Activated CD4-positive, CD25-positive, alpha-beta regulatory T cell treated with anti-CD3 and anti-CD28 coated beads, Interleukin-2, amount 50 U/mL, for 72 hours (primary cell): ENCODE data around the gene GAMT.
"Not testable (repeated sequence)": the region's sequence is repeated elsewhere in the genome, so short reads cannot be mapped to it uniquely, and the experiment has no call there.

Experiments used
- DNase-seq: peaks from one replicate; pipeline ENCODE4 v3.0.0; 2021

Gene GAMT

DNA sequence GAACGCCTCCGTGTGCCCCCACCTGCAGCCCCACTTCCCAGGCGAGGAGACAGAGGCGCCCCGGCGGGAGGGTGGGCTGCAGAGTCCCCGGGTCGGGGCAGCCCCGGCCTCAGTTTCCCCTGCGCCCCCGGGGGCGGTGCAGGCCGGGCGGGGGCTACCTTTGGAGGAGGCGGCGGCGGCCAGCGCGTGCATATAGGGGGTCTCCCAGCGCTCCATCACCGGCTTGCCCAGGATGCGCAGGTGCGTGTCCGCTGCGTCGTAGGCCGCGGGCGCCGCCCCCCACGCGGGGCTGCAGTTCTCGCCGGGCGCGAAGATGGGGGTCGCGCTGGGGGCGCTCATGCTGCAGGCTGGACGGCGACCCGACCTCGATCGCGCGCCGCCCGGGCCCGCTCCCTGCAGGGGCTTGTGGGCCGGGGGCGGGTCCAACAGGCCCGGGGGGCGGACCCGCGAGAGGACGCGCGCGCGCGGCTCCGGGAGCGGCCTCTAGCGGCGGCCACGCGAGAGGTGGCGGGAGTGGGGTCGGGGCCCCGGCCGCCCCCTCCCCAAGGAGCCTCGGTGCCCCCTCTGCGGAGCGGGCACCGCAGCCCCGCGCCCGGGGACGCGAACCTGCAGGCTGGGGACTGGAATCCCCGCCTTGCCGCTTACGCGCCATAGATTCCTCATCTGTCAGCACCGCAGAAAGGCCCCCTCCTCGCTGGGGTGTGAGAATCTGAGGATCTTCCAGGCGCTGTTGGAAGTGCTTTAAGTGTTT lies at the start of gene GAMT:
Gene GAMT, minus strand, starts transcription at position 405 of the 751 bp plus-strand sequence. Its CDS starts 66 bp downstream, at position 339.
- DNase-seq, result peak; percentile 53

DNA sequence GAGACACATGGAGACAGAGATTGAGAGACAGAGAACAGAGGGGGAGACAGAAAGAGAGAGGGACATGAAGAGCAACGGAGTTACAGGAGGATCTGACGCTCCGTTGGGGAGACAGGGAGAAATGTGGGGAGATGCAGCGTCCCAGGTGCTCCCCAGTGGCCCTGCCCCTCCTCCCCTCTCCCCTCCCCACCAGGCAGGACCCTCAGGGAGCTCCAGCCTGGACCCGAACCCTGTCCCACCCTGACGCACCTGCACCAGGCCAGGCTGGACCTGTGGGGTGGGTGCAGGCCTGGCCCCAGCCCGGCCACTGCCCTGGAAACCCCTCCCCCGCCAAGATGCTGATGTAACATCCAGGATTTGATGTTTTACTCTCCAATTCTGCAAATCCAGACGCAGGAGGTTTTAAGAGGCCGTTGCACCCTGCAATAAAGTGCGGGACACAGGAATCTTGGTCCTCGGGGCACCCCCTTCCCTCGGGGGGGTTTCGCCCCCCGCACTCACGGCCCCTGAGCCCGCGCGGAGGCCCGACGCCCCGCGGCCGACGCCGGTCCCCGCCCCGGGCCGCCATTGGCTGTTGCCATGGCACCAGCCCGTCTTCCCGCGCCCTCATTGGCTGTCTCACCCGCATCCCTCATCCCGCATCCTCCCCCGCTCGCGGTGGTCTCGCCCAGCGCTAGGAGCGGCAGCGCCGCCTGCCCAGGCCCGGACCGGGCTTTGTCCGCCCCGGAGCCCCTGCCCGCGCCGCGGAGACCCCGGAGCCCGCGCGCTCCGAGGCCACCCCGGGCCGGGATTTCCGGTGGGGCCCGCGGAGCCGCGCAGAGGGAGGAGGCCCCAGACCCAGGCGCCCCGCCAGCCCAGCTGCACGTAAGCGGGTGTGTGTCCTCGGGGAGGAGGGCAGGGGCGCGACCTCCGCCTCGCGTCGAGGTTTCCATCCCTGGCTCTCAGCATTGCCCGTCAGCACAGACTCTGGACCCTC lies 48.4 kb upstream of the GAMT start, which contains the start of gene APC2:
Gene APC2, plus strand, starts transcription at position 655 of the 976 bp plus-strand sequence. CDS start 2,881 bp downstream, outside the sequence.
- DNase-seq, result no peak

DNA sequence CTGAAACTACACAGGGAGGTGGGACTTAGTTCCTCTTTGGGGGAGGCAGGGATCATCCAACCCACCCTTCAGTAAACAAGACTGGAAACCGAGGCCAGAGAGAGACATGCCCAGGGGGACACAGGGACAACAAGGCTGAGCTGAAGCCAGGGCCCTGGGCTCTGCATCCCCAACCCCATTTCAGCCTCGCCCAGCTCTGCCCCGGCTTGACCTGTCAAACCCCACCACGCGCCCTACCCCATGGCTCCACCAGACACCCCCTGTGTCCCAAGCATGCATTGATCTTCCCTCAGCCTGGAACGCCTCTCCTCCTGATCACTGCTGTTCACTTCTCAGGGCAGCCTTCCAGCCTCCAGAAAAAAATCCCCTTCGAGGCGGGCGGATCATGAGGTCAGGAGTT lies 46.6 kb upstream of the GAMT start:
- no peak for DNase-seq

DNA sequence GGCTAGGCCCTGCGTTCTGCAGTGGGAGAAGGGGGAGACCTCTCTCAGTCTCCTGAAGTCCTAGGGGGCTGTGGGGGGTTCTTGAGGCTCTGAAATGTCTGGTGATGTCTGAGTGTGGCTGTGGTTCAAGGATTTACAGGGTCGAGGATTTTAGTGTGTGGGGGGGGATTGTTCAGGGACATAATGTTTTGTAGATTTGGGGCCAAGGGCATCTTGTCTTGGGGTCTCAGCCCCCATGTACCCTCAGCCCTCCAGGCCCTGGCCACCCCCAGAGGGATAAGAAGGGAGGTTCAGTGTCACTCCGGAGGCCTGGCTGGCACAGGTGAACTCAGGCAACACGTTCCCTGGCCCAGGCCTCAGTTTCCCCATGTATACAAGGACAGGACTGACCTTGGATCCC lies 46.2 kb upstream of the GAMT start:
- DNase-seq, result no peak

DNA sequence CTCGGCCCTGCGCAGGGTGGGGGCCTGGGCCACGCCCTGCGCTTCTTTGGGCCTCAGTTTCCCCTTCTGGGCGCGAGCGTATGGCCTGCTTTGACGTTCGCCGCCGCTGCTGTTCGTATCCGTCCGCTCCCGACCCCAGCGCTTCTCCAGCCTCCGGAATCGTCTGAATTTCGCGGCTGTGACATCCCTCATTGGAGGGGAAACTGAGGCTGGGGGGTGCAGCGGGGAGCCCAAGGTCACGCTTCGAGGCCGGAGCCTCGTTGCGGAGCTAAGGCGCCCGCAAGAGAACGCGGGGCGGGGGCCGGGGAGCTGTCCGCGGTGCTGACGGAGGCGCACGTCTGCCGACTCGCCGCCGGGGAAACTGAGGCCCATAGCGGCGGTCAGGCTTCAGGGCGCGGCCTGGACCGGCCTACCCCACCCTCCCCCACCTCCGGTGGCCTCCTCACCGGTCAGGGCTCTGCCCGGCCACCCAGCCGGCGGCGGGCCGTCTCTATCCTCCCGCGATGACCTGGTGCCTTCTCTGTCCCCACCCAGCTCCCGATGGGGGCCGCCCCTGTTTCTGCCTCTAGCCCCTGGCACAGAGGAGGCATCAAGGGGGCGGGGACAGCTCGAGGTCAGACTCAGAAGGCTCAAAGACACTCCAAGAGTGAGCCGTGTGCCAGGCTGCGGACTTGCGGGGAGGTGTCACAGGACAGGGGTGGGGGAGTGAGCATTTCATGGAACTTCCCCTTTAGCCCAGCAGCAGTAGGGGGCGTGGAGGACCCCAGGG lies 45.6 kb upstream of the GAMT start:
- peak; percentile 52 for DNase-seq

DNA sequence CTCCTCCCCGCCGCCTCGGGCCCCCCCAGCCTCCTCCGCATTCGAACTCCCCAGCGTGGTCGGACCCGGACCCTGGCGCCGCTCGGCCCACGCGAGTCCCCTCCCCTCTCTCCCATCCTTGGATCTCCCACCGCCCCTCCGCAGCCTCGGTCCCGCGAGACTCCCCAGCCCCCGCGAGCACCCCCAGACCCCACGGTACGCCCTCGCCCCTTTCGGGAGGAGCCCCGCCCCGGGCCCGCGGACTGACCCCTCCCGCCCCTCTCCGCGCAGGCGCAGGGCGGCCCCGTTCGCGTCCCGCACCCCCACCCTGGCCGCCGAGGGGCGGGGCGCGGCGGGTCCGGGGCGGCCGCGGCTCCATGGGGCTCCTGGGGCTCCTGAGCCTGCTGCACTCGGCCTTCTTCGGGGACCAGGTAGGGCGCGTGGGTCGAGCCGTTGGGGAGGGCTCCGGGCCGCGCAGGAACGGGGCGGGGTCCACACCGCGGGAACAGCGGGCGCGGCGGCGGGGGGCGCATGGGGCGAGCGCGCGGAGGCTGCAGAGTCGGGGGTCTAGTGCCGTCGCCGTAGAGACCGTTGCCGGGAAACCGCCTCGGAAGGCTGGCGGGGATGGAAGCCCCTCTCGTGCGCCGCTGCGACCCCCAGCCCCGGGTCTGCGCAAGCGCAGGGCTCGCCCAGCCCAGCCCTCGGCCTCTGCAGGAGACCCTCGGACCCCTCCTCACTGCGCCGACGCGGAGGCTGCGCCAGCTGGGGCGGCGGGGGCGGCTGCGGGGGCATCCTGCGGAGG lies 44.8 kb upstream of the GAMT start:
- DNase-seq, result no peak

DNA sequence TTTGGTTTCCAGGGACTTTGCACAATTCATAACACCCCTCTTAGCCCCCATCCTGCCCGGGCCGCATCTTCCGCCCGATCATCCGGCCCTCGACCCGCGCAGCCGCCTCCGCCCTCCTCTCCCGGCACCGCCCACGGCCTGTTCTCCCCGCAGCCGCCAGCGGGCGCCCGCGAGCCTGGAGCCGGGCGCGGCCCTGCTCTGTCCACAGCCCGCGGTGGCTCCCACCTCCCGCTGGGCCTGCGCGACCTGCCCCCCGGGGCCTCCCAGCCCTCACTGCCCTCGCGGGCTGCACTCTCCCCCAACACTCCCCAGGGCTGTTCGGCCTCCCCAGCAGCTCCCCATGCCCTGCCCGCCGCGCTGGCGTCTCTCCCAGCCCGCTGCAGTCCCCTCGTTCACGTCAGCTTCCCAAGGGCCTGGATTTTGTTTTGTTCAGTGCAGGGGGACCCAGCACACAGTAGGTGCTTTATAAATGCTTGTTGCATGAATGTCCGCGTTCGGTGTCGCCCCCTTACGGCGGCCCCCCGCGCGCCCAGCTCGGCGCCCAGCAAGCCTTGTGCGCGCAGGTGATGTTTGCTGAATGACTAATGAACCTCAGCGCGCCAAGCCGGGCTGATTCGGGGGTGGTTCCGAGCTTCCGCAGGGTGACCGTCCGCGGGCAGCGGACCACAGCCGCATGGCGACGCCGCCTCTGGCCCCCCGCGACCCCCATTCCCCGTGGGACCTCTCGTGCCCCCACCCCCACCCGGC lies 44.0 kb upstream of the GAMT start:
- DNase-seq, result peak; percentile 86

DNA sequence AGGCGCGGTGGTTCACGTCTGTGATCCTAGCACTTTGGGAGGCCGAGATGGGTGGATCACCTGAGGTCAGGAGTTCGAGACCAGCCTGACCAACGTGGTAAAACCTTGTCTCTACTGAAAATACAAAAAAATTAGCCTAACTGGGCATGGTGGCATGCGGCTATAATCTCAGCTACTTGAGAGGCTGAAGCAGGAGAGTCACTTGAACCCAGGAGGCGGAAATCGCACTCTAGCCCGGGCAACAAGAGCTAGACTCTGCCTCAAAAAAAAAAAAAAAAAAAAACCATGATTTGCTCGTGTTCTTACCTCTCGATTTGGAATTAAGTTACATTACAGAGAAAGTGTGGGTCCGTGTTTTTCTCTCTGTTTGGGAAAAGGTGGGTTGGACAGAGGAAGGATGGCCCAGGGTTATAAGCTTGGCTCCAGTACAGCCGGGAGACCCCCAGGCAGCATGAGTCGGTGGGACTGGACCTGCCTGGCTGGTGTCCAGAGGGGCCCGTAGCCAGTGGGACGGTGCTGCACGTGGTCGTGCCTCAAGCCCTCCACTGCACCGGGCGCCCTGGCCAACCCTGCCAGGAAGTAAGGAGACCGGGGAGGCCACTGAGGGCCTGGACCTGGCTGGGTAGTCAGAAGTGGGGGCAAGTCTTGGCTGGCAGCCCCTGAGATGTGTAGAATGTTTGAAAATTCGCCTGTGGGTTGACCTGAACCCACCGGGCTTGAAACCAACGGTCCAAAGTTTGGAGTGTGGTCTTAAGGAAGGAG lies 40.5 kb upstream of the GAMT start:
- DNase-seq, result no peak

DNA sequence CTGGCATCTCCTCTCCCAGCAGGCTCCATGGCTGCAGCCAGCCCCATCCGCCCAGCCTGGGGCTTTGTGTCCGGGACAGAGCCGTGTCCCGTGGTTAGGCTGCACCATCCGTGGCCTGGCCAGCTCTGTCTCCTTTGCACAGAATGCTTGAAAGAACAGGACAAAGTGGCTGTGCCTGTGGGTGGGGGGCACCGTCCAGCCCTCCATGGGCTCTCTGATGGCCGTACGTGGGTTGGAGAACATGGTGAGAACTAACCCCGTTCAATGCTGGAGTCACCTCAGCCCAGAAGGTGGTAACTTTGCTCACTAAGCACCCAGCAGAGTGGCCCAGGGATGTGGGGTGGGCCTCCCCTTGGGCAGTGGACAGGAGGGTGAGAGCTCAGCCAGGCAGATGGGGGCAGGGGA lies 39.7 kb upstream of the GAMT start:
- DNase-seq, result no peak

DNA sequence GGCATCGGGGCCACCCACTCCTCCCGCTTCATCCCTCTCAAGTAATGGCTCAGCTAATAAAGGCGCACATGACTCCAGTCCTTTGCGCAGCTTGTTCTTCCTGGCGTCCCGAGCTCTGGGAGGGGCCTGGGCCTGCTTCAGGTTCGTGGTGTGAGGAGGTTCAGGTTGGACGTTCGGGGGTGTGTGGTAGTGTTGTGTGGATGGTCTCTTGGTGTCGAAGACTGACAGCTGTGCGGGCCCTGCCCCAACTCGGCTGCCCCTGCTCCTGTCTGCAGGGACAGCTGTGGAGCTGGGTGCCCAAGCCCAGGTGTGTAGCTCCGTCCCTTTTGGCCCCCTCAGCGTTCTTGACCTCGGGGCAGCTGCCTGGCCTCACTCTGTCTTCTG lies 39.1 kb upstream of the GAMT start:
- DNase-seq, result no peak

DNA sequence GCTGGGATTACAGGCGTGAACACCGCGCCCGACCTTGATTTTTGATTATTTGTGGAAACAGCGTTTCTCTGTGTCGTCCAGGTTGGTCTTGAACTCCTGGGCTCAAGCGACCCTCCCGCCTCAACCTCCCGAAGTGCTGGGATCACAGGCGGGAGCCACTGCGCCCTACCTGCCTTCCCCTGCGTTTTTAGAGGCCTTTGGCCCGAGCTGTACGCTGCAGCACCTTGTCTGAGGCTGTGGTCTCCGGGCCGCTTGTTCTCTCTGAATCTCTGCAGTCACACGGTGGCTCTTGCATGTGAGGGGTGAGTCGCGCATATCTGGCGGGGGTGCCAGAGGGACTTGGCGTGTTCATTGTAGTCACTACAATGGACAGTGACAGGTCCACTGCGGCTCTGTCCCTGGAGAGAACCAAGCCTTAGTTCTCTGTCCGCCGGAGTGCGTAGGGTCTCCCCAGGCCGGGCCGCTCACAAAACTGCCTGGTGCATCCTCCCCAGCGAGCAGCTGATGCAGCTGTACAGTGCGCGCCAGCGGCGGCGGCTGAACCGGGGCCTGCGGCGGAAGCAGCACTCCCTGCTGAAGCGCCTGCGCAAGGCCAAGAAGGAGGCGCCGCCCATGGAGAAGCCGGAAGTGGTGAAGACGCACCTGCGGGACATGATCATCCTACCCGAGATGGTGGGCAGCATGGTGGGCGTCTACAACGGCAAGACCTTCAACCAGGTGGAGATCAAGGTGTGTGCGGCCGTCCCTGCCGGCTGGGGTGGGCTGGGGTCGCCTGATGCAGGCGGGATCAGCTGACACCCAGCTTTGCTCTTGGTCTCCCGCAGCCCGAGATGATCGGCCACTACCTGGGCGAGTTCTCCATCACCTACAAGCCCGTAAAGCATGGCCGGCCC lies 38.4 kb upstream of the GAMT start:
- not testable (repeated sequence) for DNase-seq

DNA sequence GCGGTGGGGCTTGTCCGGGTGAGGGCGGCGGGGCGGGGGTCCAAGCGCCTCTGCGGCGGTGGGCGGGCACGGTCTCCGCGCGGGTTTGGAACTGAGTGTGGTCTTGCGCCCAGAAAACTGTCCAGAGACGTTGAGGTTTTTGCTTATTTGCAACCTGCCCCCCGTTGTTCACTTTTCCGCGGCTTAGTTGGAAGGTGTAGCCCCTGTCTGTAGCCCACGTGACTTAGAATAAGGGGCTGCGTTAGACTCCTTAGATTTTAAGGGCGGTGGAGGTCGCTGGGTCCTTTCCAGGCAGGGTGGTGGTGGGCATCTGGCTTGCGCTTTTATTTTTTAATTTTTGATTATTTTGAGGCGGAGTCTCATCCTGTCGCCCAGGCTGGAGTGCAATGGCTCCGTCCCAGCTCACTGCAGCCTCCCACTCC lies 37.6 kb upstream of the GAMT start:
- no peak for DNase-seq

DNA sequence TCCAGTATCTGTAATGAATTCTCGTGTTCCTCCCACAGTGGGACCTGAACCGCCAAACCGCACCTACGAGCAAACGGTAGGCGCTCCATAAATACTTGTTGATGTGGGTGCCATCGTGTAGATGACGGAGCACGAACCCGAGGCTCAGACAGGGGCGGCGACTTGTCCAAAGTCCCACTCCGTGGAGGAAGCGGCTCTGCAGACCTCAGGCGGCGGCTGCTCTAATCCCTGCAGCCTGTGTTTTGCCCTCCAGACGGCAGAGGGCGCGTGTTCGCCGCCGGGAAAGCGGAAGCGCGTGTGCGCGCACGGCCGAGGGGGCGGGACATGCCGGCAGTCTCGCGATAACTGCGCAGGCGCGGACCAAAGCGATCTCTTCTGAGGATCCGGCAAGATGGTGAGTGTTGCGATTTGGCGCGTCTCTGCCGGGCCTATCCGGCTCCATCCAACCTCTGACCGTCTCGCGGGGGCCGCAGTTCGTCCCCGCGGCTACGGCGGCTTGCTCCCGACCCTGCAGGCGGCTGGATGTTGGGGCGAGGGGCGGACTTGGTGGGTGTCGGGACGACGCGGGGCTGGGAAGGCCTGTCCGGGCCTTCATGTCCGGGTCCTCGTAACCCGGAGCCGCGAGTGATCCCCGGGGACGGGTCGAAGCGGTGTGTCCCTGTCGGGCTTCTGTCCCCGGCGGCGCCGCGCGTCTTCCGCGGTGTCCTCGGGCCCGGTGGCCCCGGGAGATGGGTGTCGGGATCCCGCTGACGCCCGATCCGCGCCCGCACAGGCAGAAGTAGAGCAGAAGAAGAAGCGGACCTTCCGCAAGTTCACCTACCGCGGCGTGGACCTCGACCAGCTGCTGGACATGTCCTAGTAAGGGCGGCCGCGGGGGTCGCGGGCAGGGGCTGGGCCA lies 36.9 kb upstream of the GAMT start, which contains the start of gene RPS15:
Gene RPS15, plus strand, starts transcription at position 362 of the 898 bp plus-strand sequence. Its CDS starts 30 bp downstream, at position 392.
- peak; percentile 97 for DNase-seq

DNA sequence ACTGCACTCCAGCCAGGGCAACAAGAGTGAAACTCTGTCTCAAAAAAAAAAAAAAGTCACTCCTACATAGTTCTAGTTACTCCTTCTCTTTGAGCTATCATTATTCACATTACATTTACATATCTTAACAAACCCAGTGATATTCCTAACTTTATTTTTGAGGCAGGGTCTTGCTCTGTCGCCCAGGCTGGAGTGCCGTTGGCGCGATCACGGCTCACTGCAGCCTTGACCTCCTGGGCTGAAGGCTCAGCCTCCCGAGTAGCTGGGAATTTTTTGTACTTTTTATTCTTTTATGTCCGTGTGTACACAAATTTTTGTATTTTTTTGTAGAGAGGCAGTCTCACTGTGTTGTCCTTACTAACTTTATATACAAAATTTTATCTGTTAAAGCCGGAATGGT lies 36.3 kb upstream of the GAMT start:
- no peak for DNase-seq

DNA sequence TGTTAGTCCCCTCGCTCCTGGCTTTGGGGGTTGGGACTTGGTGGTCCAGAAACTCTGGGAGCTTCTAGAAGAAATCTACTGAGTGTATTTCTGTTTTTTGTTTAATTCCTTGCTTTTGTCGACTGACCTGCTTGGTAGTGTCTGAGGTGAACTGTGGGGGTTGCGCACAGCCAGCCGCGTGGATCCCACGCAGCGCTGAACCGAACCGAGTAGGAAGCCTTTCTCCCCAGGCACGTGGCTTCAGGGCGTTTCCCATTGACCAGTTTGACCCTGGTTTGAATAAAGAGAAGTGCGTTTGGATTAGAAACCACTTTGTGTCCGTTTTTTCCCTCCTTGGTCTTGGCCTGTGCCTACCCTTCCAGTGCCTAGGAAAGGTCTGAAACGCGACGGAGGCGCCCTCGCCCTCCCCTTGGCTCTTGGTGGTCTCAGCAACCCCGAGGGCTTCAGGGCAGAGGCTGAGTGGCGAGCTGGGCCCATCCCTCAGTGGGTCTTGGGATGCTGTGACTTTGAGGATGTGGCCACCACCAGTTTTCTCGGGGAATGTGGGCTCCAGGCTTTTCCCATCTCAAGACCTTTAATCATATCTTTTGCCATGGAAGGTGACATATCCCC lies 34.1 kb upstream of the GAMT start:
- DNase-seq, result no peak

DNA sequence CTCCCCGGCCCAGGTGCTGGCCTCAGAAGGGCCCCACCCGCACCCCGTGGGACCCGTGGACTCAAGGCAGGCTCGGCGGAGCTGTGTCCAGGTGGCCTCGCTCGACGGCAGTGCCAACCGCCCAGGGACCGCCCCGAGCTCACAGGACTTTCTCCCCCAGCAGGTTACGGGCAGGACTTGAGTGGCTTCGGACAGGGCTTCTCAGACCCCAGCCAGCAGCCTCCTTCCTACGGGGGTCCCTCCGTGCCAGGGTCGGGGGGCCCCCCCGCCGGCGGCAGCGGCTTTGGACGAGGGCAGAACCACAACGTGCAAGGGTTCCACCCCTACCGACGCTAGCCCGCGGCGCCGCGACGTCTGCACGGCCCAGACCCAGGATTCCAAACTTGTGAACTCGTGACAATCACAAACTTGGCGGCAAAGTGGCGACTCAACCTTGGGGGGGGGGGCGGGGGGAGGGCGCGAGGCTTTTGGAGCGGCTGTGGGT lies 33.3 kb upstream of the GAMT start:
- DNase-seq, result no peak

DNA sequence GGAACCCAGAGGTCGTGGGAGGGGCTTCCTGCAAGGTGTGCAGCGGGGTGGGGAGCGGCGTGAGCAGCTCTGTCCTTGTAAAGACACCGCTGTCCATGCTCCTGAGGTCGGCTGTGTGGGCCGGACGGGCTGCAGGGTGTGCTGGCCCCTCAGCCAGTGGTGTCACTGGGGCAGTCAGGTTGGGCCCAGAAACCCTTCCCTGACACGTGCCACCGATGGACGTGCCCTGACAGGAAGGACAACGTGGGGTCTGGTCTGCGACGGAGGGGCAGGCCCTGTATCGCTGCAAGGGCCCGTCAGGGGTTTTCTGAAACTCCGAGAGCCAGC lies 32.7 kb upstream of the GAMT start:
- no peak for DNase-seq
